ENCODE measurements around the gene GET4.

Gene GET4

GRCh38 chr7:894927-895450 is 18.6 kb downstream of the GET4 start:
- Histone ChIP-seq H3K9ac (no peak overlapping the region), H3K36me3 (ENCODE audit: control insufficient read depth, insufficient read depth, low read length) (no peaks in the 10 kb centered on the region), H3K4me1 (no peaks in the 10 kb centered on the region), H3K79me2 (no peaks in the 10 kb centered on the region), H3K9me3 (ENCODE audit: control insufficient read depth, low read length) (no peaks in the 10 kb centered on the region), H3K27me3 (ENCODE audit: control insufficient read depth, insufficient read depth, low read length) (no peaks in the 10 kb centered on the region), H3K27ac (no peak overlapping the region), H3K4me2 (ENCODE audit: low read length) (no peak overlapping the region), H3K4me3 (ENCODE audit: low read depth, low read length) (no peak overlapping the region), H2AFZ (no peak overlapping the region)
- no peak for TF ChIP-seq CTCF (IDR thresholded peaks at IDR 0.05)

GRCh38 chr7:895451-896052 is 19.2 kb downstream of the GET4 start:
- H3K27me3 ChIP-seq (ENCODE audit: control insufficient read depth, insufficient read depth, low read length) = no peaks in the 10 kb centered on the region
- no peaks in the 10 kb centered on the region for H3K4me1 ChIP-seq
- H3K79me2 ChIP-seq = no peaks in the 10 kb centered on the region
- H3K27ac ChIP-seq = no peak overlapping the region
- H3K4me2 ChIP-seq (ENCODE audit: low read length) = no peak overlapping the region
- no peaks in the 10 kb centered on the region for H3K9me3 ChIP-seq (ENCODE audit: control insufficient read depth, low read length)
- TF ChIP-seq CTCF (IDR thresholded peaks at IDR 0.05) = no peak
- H2AFZ ChIP-seq = no peak overlapping the region
- no peak overlapping the region for H3K9ac ChIP-seq
- no peak overlapping the region for H3K4me3 ChIP-seq (ENCODE audit: low read depth, low read length)
- H3K36me3 ChIP-seq (ENCODE audit: control insufficient read depth, insufficient read depth, low read length) = no peaks in the 10 kb centered on the region

- H3K27me3 ChIP-seq (ENCODE audit: control insufficient read depth, insufficient read depth, low read length) = no peaks in the 10 kb centered on the region
- H2AFZ ChIP-seq = no peak overlapping the region
- H3K36me3 ChIP-seq (ENCODE audit: control insufficient read depth, insufficient read depth, low read length) = no peaks in the 10 kb centered on the region
- H3K4me3 ChIP-seq (ENCODE audit: low read depth, low read length) = no peak overlapping the region
- H3K9me3 ChIP-seq (ENCODE audit: control insufficient read depth, low read length) = no peaks in the 10 kb centered on the region
- H3K4me2 ChIP-seq (ENCODE audit: low read length) = no peak overlapping the region
- peaks cover 4% of the 10 kb centered on the region for H3K4me1 ChIP-seq
- no peak overlapping the region for H3K27ac ChIP-seq
- no peaks in the 10 kb centered on the region for H3K79me2 ChIP-seq
- TF ChIP-seq CTCF (IDR thresholded peaks at IDR 0.05) = no peak
- no peak overlapping the region for H3K9ac ChIP-seq
Measured at GRCh38 chr7:896346-897075, 20.2 kb downstream of the GET4 start.

- peaks cover 4% of the 10 kb centered on the region for H3K4me1 ChIP-seq
- H2AFZ ChIP-seq = no peak overlapping the region
- H3K27me3 ChIP-seq (ENCODE audit: control insufficient read depth, insufficient read depth, low read length) = no peaks in the 10 kb centered on the region
- H3K36me3 ChIP-seq (ENCODE audit: control insufficient read depth, insufficient read depth, low read length) = no peaks in the 10 kb centered on the region
- no peak overlapping the region for H3K4me3 ChIP-seq (ENCODE audit: low read depth, low read length)
- TF ChIP-seq CTCF (IDR thresholded peaks at IDR 0.05) = no peak
- H3K27ac ChIP-seq = no peak overlapping the region
- no peaks in the 10 kb centered on the region for H3K79me2 ChIP-seq
- no peaks in the 10 kb centered on the region for H3K9me3 ChIP-seq (ENCODE audit: control insufficient read depth, low read length)
- no peak overlapping the region for H3K9ac ChIP-seq
- no peak overlapping the region for H3K4me2 ChIP-seq (ENCODE audit: low read length)
Measured at GRCh38 chr7:897086-897485, 20.7 kb downstream of the GET4 start.

Measured in parathyroid adenoma (tissue), 2 donors.